Ovary (tissue), 9 donors: ENCODE data around the gene MAGEA8. TPM values are rescaled to one million over a fixed set of nuclear protein-coding genes. Genes with fewer than 3 reads are reported as not detected.

Experiments used
- DNase-seq, 5 donors: peaks; one replicate each; pipeline ENCODE4 v3.0.0-alpha.2; 2019 to 2020
- H3K27ac ChIP-seq, 2 donors: fragments of 200-600 bp; one replicate each; pipeline versions ENCODE4 v1.5.1 to v1.8.0; 2019 to 2022
- H3K27me3 ChIP-seq: fragments of 200-600 bp; one replicate; pipeline ENCODE4 v1.8.0; 2022
- H3K36me3 ChIP-seq: fragments of 200-600 bp; sonication (generic); one replicate; pipeline ENCODE4 v1.5.1; 2019
- H3K4me1 ChIP-seq: one replicate; pipeline ENCODE4 v1.8.1; 2013; ENCODE audit warnings: mild to moderate bottlenecking, moderate library complexity; ENCODE audit not compliant: insufficient read depth
- H3K4me3 ChIP-seq: fragments of 200-600 bp; sonication (generic); one replicate; pipeline ENCODE4 v1.5.1; 2017
- H3K9me3 ChIP-seq, 2 donors: fragments of 200-600 bp in 1 of 2; sonication (generic) in 1 of 2; one replicate each; pipeline versions ENCODE4 v1.5.1 to v1.8.1; 2013 to 2019; ENCODE audit warnings: mild to moderate bottlenecking in 1 of 2, moderate library complexity in 1 of 2
- EP300 ChIP-seq: sonication (generic); formaldehyde crosslinking; IDR thresholded peaks from one replicate; pipeline ENCODE4 v1.6.1; 2017; ENCODE audit warnings: antibody characterized with exemption
- POLR2A ChIP-seq: fragments of 450-650 bp; IDR thresholded peaks from one replicate; pipeline ENCODE4 v1.6.1; 2017; ENCODE audit warnings: antibody characterized with exemption, mild to moderate bottlenecking, moderate library complexity
- WGBS, 3 donors: extraction: QIAGEN DNeasy Blood & Tissue Kit in 1 of 3; methylation state at CpG; one replicate each; pipeline versions ENCODE4 v1.1.5 to v1.1.7; 2013 to 2017; 5-methylcytosine and 5-hydroxymethylcytosine counted together
- intact Hi-C, 4 donors: fragments of 100-400 bp; cut with DNase I; formaldehyde crosslinking; loops; one replicate each; pipeline versions ENCODE4 v1.11.0 to v1.15.1; 2022 to 2023
- polyA plus RNA-seq, 2 donors: library from polyadenylated mRNA; stranded (reverse); fragments of 200-250 nt in 1 of 2; fragments of 350-450 nt in 1 of 2; fragmentation: Illumina TruSeq in 1 of 2; extraction: RNeasy Lipid Tissue Mini Kit (QIAGEN cat#74804) in 1 of 2; gene quantifications; one replicate each; pipeline ENCODE4 v1.2.3, GENCODE V29; 2013 to 2014
- total RNA-seq, 7 donors: library from RNA; depleted of rRNA in 2 of 7; stranded (reverse); fragments of >200 nt in 2 of 7; fragmentation: NEBNext Ultra II Directional in 3 of 7; extraction: Animal tissue kit (Norgen Biotek cat#: 25700) in 3 of 7; gene quantifications; one replicate each; pipeline versions ENCODE4 v1.1.0 to v1.2.4, GENCODE V29; 2016 to 2023
- TF ChIP-seq, protein P1 (sequence below), 3 donors: fragments of 450-650 bp in 2 of 3; fragments of 200-600 bp in 1 of 3; IDR thresholded peaks; one replicate each; pipeline versions ENCODE4 v1.5.1 to v1.8.0; 2016 to 2022; ENCODE audit warnings: antibody characterized with exemption in 3 of 3, mild to moderate bottlenecking in 1 of 3
- donor health status: DM: no; HTN: no; CAD: no; lungs with moderate emphysema.
- donor health status: DM: no; HTN: no; CAD: no.
- donor health status: Bipolar disorder and iron deficiency.
- donor health status: DM: yes; HTN: yes; CAD: no.
- donor health status: DM: no; HTN: no; CAD: no.
- donor health status: DM: yes; HTN: yes; CAD: no.

MAGEA8 gene
- total and polyA plus RNA-seq, 9 donors, result not detected

DNA sequence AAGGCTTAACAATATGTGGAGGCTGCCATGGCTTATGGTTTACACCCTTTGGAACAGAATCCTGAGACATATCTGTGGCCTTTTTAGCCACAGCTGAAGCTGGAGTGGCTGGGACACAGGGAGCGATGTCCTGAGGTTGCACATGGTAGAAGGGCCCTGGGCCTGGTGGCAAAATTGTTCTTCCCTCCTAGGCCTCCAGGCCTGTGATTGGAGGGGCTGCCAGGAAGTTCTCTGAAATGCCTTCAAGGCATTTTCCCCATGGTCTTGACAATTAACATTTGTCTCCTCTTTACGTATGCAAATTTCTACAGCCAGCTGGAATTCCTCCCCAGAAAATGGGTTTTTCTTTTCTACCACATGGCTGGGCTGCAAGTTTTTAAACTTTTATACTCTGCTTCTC, 39.1 kb upstream of the MAGEA8 start:
- Histone ChIP-seq H3K4me1 (no peaks in the 10 kb centered on the region), H3K36me3 (no peaks in the 10 kb centered on the region), H3K9me3 (no peaks in the 10 kb centered on the region), H3K4me3 (no peak overlapping the region), H3K27ac (no peak overlapping the region), H3K27me3 (no peaks in the 10 kb centered on the region)
- no peak for TF ChIP-seq EP300
- TF ChIP-seq, protein P1, sequence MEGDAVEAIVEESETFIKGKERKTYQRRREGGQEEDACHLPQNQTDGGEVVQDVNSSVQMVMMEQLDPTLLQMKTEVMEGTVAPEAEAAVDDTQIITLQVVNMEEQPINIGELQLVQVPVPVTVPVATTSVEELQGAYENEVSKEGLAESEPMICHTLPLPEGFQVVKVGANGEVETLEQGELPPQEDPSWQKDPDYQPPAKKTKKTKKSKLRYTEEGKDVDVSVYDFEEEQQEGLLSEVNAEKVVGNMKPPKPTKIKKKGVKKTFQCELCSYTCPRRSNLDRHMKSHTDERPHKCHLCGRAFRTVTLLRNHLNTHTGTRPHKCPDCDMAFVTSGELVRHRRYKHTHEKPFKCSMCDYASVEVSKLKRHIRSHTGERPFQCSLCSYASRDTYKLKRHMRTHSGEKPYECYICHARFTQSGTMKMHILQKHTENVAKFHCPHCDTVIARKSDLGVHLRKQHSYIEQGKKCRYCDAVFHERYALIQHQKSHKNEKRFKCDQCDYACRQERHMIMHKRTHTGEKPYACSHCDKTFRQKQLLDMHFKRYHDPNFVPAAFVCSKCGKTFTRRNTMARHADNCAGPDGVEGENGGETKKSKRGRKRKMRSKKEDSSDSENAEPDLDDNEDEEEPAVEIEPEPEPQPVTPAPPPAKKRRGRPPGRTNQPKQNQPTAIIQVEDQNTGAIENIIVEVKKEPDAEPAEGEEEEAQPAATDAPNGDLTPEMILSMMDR (IDR thresholded peaks at IDR 0.05), result no peak
- TF ChIP-seq POLR2A, result no peak
- no peak for DNase-seq
- intact Hi-C loops, result no loop called here
- 87 to 94% (median 89%) methylated on average over 2 of the region's 2 CpGs for WGBS, 3 donors

DNA sequence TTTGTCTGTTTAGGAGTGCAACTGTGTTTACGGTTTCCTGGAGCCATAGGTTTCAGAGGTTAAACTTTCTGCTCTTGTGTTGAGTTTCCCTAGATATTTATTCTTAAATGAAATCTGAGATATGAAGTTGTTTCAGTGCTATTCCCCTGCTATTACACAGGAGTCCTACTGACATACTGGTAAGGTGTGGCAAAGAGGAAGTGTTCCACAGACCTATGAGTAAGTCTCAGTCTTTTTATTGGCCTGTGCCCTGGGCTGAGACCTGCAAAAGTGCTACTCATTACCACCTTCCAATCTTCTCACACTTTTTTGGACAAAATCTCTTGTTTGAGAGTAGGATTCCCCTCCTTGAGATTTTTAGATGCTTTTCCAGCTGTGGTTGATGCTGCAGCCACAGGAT, 35.6 kb upstream of the MAGEA8 start:
- H3K27me3 ChIP-seq, result no peaks in the 10 kb centered on the region
- no peaks in the 10 kb centered on the region for H3K9me3 ChIP-seq
- DNase-seq, result no peak
- intact Hi-C loops, result no loop called here
- H3K4me3 ChIP-seq, result no peak overlapping the region
- TF ChIP-seq EP300 (no peak), POLR2A (no peak)
- TF ChIP-seq, protein P1 (IDR thresholded peaks at IDR 0.05), result no peak
- 71 to 75% (median 73%) methylated on average over 1 of the region's 1 CpG for WGBS, 3 donors
- H3K27ac ChIP-seq, result no peak overlapping the region
- H3K36me3 ChIP-seq, result no peaks in the 10 kb centered on the region
- no peaks in the 10 kb centered on the region for H3K4me1 ChIP-seq

DNA sequence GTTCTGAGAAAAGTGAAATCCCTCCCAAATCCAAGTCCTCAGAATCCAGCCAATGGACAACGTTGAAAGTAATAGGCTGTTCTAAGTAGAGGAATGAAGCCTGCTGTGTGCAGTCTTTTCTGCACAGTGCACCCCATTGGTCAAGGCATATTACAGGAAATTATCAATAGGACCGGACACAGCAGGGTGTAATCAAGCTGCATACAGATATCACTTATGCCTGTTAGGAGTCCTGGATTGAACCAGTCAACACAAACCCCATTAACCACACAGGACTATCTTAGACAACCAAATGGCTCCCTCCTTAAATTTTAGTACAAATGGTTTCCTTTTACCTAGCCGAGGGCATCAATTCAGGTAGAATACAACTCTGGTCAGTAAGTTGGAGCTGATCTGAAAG, 34.2 kb upstream of the MAGEA8 start:
- no peak for TF ChIP-seq POLR2A
- no peak for TF ChIP-seq EP300
- Histone ChIP-seq H3K4me3 (no peak overlapping the region), H3K27me3 (no peaks in the 10 kb centered on the region), H3K27ac (no peak overlapping the region), H3K9me3 (no peaks in the 10 kb centered on the region), H3K4me1 (no peaks in the 10 kb centered on the region), H3K36me3 (no peaks in the 10 kb centered on the region)
- intact Hi-C loops, result no loop called here
- WGBS, 3 donors, result 74 to 76% (median 75%) methylated on average over 3 of the region's 3 CpGs
- no peak for DNase-seq

DNA sequence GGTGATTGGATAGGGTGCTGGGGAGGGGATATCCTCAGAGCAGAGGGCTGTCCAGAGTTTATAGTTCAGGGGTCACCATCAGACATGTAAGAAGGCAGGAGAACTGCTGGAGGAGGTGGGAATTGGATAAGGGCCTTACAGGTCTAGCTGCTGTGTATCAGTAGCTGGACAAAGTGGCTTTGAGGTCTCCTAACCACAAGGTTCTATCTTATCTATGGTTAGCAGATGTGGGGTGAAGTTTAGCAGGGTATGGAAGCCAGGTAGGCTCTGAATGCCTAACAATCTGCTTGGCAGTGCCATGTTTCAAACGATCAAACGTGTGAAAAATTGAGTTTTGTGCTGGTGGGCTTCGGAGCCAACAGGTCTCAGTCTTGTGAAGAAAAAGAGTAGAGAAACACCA, 32.1 kb upstream of the MAGEA8 start:
- H3K4me1 ChIP-seq, result no peaks in the 10 kb centered on the region
- H3K9me3 ChIP-seq, result no peaks in the 10 kb centered on the region
- intact Hi-C loops, result no loop called here
- no peaks in the 10 kb centered on the region for H3K27me3 ChIP-seq
- H3K4me3 ChIP-seq, result no peak overlapping the region
- no peaks in the 10 kb centered on the region for H3K36me3 ChIP-seq
- 72 to 83% (median 81%) methylated on average over 3 of the region's 3 CpGs for WGBS, 3 donors
- DNase-seq, result no peak
- no peak overlapping the region for H3K27ac ChIP-seq
- TF ChIP-seq EP300 (no peak), POLR2A (no peak)
- TF ChIP-seq, protein P1 (IDR thresholded peaks at IDR 0.05), result no peak

DNA sequence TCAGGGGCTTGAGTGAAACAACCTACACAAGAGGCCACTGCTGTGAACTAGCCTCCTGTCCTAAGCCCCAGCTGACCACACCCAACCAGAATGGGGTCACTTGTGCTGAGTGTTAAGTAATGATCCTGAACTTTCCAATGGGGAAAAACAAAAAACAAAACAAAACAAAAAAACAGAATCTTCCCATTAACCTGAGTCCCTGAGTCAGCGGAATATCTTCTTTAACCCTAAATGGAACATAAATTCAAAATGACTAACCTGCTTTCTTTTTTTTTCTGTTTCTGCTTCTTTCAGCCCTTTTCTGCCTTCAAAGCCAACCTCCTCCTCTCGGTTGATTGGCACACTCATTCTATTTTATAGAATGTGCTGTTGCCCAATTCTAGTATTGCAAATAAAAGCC, 31.2 kb upstream of the MAGEA8 start:
- 61 to 81% (median 66%) methylated on average over 2 of the region's 2 CpGs for WGBS, 3 donors
- Histone ChIP-seq H3K36me3 (no peaks in the 10 kb centered on the region), H3K4me1 (no peaks in the 10 kb centered on the region), H3K9me3 (no peaks in the 10 kb centered on the region), H3K27me3 (no peaks in the 10 kb centered on the region), H3K27ac (no peak overlapping the region), H3K4me3 (no peak overlapping the region)
- intact Hi-C loops, result no loop called here
- no peak for DNase-seq
- TF ChIP-seq, protein P1 (IDR thresholded peaks at IDR 0.05), result no peak
